GM21515 (cell line): Measurements from ENCODE around the gene P2RY12.

Experiments
- ATAC-seq: cut with Tn5 transposase; IDR thresholded peaks from one replicate; pipeline ENCODE4 v1.9.1; 2021; ENCODE audit not compliant: unreplicated experiment

P2RY12 gene

GRCh38 chr3:151307583-151308488 lies 76.7 kb downstream of the P2RY12 start:
- ATAC-seq: no peak

GRCh38 chr3:151307131-151307530 lies 77.4 kb downstream of the P2RY12 start:
- no peak for ATAC-seq

GRCh38 chr3:151306168-151306810 lies 78.3 kb downstream of the P2RY12 start:
- ATAC-seq: no peak

- ATAC-seq: no peak
Measured at GRCh38 chr3:151305775-151306151, 78.8 kb downstream of the P2RY12 start.

- no peak for ATAC-seq
Measured at GRCh38 chr3:151305060-151305774, 79.3 kb downstream of the P2RY12 start.

GRCh38 chr3:151303751-151304150 lies 80.8 kb downstream of the P2RY12 start:
- ATAC-seq: no peak

GRCh38 chr3:151301787-151302186 lies 82.8 kb downstream of the P2RY12 start:
- no peak for ATAC-seq

GRCh38 chr3:151300539-151300938 lies 84.0 kb downstream of the P2RY12 start:
- no peak for ATAC-seq

- no peak for ATAC-seq
Measured at GRCh38 chr3:151299006-151299405, 85.5 kb downstream of the P2RY12 start.

- no peak for ATAC-seq
Measured at GRCh38 chr3:151297429-151297828, 87.1 kb downstream of the P2RY12 start.

GRCh38 chr3:151296226-151296625 lies 88.3 kb downstream of the P2RY12 start:
- no peak for ATAC-seq

GRCh38 chr3:151293127-151293526 lies 91.4 kb downstream of the P2RY12 start:
- no peak for ATAC-seq

GRCh38 chr3:151290673-151291072 lies 93.9 kb downstream of the P2RY12 start:
- no peak for ATAC-seq

GRCh38 chr3:151289445-151289844 lies 95.1 kb downstream of the P2RY12 start:
- ATAC-seq: no peak
